A673 (cell line): Measurements from ENCODE around the gene ZBP1.

Experiments used
- CTCF ChIP-seq: fragments of 300-800, 200-600 bp; sonication (generic); conservative IDR thresholded peaks from 2 replicates; pipeline ENCODE4 v1.5.1; 2017; ENCODE audit warnings: low read depth, mild to moderate bottlenecking, antibody characterized with exemption, low read length, moderate library complexity, mixed read lengths
- EZH2 ChIP-seq: fragments of 200-600 bp; sonication (generic); IDR thresholded peaks from 2 replicates; pipeline ENCODE4 v1.6.1; 2017; ENCODE audit warnings: borderline replicate concordance, low read depth, mild to moderate bottlenecking, mixed read lengths, antibody characterized with exemption, low read length; ENCODE audit not compliant: poor library complexity, severe bottlenecking

- TF ChIP-seq CTCF, result no peak
- no peak for TF ChIP-seq EZH2
These were observed 41.6 kb downstream of the ZBP1 start for GRCh38 chr20:57578476-57579165.
